GM19463 (cell line): Measurements from ENCODE around the gene CCDC69.
"Not testable (repeated sequence)": the region's sequence is repeated elsewhere in the genome, so short reads cannot be mapped to it uniquely, and the experiment has no call there.

Experiments
- ATAC-seq: cut with Tn5 transposase; IDR thresholded peaks from one replicate; pipeline ENCODE4 v1.9.1; 2021; ENCODE audit warnings: mild to moderate bottlenecking, moderate library complexity; ENCODE audit not compliant: unreplicated experiment

CCDC69 gene

GRCh38 chr5:151222790-151223446 lies 974 bp downstream of the CCDC69 start:
- peak; percentile 65 for ATAC-seq

DNA sequence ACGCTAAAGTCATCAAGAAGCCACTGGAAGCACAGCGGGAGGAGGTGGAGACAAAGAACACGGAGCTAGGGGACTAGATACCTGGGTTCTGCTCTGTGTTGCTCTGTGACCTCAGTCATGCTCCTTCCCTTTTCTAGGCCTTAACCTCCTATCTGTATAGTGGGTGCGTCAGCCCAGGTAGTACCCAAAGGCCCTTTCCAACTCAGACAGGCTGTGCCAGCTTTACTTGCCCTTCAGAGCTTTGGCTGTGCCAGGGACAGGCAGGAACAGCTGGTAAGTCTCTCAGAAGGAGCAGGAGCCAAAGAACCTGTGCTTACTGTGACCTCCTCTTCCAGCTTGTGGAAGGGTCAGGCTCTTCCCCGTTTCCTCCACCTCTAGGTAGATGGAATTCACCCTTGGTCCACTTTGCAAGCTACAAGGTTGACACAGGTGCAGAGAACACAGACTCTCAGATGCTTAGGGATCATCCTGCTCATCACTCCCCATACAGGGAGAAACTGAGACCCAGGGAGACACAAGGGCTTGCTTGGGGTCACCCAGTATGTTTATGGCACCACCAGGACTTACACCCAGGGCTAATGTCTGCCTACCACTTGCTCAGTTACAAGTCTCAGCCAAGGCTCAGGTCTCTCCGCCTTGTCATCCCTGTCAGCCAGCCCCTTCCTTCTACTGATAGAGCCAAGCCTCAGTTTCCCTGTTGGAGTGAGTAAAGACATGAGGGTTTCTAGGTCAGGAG lies 1.7 kb downstream of the CCDC69 start:
- ATAC-seq: no peak

DNA sequence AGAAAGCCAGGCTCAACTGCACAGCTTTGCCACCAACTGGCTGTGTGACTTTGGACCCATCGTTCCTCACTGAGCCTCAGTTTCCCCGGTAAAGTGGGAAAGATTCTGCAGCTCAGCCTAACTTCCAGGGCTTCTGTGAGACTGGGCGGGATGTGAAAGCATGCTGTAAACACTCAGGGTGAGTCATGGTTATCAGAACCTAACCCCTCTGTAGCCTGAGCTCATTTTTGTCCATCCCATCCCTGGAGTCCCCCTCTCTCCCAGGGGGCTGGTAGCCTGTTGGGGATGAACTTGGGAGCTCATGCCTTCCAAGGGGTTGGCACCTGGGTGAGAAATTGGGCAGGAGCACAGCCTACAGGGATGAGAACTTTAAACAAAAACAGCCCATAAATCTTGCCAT lies 2.3 kb downstream of the CCDC69 start:
- ATAC-seq: no peak

DNA sequence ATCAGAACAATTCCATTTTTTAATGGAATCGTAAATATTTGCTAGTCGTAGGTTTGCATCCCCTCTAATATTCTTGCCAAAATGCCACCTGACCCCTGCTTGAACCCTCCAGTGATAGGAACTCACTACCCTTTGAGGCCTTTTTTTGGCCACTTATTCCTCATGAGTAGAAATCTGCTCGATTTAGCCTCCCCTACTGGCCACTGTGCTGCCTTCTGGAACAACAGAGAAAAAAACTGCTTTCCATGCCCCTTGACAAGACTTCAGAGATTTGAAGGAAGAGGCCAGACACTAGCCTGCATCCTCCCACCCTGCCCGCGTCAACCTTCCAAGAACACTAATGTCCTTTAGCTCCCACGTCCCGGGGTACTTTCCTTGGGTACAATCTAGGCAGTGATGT lies 4.1 kb downstream of the CCDC69 start:
- ATAC-seq: no peak

DNA sequence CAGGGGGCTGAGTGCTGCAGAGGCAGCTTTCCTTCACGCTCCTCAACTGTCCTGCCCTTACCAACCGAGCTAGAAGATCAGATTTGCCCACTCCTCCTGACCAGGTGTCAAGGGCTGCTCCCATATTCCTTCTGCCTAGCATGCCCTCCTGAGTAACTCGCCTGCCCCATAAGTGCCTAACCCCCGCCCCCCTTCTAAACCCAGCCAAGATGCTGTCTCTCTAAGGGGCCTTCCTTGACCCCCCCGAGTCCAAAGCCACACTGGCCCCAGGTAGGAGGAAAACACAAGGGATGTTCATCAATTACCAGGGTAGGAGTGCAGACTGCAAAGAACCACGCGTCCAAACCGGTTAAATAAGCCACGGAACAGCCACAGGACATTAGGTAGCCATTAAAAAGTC lies 4.8 kb downstream of the CCDC69 start:
- no peak for ATAC-seq

DNA sequence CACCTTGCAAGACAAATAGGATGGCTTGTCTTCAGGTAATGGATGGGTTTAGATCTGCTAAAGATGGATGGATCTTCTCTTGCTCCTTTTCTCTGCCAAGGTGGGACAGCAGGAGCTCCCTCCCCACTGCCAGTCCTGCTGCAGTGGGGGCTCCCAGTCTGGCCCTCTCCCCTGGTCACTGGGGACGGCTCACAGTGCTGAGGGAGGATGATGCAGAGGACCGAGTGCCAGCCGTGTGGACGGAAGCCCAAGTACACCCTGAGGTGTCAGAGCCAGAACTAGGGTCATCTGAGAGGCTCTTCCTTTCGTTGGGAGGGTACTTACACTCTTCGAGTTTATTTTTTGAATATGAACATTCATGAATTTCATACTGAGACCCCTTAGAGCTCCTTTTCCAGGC lies 5.7 kb downstream of the CCDC69 start:
- ATAC-seq: no peak

DNA sequence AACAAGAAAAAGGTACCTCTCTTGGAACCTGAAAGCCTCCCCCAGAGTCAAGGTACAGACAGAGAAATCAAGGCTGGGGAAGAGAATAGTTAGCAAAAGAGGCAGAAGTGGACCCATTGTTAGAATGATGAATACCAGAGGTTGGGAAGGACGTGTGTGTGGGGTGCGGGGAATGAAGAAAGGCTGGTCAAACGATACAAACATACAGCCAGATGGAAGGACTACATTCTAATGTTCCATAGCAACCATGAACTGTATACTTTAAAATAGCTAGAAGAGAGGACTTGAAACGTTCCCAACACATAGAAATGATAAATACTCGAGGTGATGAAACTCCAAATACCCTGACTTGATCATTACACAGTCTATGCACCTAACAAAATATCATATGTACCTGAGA lies 7.1 kb downstream of the CCDC69 start:
- ATAC-seq: no peak

DNA sequence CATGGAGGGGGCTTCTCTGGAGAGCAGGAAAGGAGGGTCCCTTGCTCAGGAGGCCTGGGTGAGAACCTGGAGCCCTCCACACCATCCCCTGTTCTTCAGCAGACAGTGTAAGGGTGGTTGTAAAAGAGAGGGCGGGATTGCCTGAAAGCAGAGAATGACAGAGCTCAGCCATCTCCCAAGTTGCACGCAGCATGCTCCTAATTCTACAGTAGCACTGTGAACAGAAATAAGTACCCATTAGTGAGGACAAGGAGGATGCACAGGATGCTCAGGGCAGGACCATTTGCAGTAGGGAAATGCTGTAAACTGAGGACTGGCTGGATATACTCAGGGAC lies 8.4 kb downstream of the CCDC69 start:
- ATAC-seq: no peak

GRCh38 chr5:151214614-151215545 lies 9.0 kb downstream of the CCDC69 start:
- peak; percentile 41 for ATAC-seq

- ATAC-seq: peak; percentile 78
Measured at GRCh38 chr5:151213803-151214613, 9.9 kb downstream of the CCDC69 start.

DNA sequence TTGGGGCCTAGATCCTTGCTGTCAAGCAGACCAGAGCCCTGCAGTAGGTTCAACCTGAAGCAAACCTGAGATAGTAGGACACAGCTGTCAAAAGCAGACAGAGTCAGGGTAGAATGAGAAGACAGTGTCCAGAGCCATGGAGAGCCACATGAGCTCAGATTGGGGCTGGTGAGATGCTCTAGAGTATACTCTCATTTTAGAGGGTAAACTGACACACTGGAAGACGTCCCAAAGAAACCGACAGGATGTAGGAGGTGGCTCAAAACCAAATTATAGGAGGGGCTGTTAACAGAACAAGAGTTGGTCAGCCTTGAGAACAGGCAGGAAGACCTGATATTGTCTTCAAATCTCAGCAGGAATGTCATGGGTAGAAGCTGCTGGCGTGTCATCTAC lies 11.5 kb downstream of the CCDC69 start:
- peak; percentile 3 for ATAC-seq

DNA sequence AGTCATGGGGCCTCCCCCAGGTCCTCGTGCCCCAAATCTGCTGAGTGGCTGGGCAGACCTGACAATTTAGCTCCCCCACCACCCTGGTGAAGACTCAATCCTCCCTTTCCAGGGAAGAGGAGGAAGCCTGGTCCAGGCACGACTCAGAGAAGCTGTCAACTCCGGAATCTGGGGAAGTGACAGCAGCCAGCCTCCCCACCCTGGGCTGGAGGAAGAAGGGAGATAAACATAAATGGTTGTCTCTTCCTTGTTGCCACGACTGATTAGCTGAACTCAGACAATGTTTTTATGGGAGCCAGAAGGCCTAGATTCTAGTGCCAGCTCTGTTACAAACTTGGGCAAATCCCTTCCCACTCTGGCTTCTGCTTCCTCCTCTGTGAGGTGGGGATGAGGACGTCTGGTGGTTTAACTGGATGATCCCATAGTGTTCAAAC lies 15.4 kb downstream of the CCDC69 start:
- no peak for ATAC-seq

GRCh38 chr5:151205411-151205810 lies 18.5 kb downstream of the CCDC69 start:
- ATAC-seq: no peak

GRCh38 chr5:151204051-151204450 lies 19.8 kb downstream of the CCDC69 start:
- no peak for ATAC-seq

DNA sequence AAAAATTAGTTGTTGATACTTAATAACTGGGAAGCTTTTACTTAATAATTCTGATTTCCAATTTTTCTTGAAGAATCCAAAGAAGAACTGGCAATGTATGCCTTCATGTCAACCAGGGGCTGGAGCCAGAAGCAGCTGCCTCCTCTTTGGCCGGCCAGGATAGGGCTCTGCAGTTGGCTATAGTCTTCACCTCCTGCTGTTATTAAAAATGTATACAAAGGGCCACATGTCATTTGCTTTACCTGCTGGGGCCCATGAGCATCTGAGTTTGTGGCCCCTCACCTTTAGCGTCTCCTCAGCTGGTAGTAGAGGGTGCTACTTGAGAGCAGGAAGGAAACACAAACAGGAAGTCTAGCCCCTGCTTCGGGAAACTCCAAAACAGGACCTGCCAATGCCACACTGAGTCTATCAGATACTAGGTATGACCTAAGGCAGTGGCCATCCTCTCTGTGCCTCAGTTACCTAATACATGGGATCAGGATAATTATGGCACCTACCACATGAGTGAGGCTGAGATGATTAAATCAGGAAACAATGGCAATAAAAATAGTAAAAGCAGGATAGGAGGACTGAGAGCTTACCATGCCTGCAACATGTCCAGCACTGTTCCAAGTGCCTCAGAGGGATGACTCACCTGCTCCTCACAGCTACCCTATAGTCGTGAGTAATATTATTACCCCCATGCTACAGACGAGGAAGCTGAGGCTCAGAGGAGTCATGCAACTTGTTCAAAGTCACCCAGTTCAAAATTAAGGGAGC lies 21.3 kb downstream of the CCDC69 start:
- ATAC-seq: peak; percentile 58

DNA sequence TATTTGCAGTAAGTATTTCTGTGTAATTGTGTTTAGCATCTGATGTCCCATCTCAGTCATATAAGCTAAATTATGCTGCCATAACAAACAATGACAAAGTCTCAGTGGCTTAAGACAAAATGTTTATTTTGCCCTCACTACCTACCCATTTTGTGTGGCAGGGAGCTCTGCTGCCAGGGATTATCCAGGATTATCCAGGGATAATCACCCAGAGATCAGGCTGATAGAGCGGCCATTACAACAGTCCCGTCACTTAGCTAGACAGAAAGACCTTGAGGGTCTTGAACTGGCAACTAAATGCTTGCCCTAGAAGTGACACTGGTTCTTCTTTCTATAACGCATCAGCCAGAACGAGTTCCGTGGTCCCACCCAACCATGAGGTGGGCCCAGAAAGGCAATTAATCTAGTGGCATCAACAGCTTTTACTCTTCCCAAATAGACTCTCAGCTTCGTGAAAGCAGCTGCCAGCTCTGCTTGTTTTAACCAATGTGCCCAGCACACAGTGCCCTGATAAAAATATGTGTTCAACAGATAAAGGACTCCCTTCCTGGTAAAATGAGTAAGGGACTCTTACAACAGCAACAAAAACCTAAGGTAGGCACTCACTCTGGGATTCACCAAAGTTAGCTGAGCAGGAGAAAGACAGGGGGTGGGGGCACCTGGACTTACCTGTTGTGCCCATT lies 22.8 kb downstream of the CCDC69 start:
- ATAC-seq: no peak

GRCh38 chr5:151199581-151200185 lies 24.2 kb downstream of the CCDC69 start:
- ATAC-seq: no peak

- no peak for ATAC-seq
Measured at GRCh38 chr5:151198861-151199260, 25.0 kb downstream of the CCDC69 start.

GRCh38 chr5:151197291-151197600 lies 26.6 kb downstream of the CCDC69 start:
- ATAC-seq: not testable (repeated sequence)
